ENCODE measurements around the gene ZNHIT1.
"Not testable (repeated sequence)": the region's sequence is repeated elsewhere in the genome, so short reads cannot be mapped to it uniquely, and the experiment has no call there.

The ZNHIT1 gene

DNA sequence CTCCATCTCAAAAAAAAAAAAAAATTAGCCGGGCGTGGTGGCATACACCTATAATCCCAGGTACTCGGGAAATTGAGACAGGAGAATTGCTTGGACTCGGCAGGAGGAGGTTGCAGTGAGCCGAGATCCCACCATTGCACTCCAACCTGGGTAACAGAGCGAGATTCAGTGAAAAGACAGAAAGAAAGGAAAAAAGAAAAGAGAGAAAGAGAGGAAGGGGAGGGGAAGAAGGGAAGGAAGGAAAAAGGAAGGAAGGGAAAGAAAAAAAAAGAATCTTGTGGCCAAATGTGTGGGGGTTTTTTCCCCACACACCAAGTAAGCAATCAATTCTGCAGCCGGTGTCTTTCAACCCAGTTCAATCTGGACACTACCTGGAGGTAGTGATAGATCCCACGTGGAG is 28.9 kb upstream of the ZNHIT1 start:
- no peak for DNase-seq

DNA sequence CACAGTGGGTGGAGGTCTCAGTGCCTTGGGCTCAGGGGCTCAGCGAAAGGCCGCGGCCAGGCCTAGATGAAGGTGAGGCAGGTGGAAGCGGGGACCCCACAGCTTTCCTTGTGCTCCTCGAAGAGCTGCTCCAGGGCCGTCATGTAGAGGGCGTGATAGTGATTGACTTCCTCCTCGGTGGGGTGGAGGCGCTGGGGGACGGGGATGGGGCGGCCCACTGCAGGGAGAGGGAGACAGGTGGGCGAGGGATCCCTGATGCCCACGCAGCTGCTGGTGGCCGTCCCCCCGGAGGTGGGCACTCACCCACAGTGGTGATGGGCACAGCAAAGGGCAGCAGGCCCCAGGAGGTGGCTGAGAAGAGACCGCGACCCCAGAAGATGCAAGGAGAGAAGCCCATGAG is 22.1 kb upstream of the ZNHIT1 start:
- no peak for DNase-seq

DNA sequence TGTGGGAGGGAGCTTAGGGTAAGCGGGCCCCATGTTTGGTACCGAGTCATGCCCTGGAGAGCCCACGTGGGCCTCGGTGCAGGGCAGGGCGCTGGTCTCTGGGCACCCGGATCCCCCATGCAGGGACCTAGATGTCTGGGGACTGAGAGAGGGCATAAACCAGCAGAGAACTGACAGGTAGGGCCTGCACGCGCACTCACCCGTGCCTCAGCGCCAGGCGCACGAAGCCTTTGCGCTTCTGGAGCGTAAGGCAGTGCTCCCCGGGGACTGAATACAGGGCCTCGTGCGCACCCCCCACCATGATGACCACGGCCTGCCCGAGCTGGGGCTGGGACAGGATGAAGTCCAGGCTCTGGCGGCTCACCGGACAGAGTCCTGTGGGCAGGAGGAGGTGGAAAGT is 20.0 kb upstream of the ZNHIT1 start:
- no peak for DNase-seq

DNA sequence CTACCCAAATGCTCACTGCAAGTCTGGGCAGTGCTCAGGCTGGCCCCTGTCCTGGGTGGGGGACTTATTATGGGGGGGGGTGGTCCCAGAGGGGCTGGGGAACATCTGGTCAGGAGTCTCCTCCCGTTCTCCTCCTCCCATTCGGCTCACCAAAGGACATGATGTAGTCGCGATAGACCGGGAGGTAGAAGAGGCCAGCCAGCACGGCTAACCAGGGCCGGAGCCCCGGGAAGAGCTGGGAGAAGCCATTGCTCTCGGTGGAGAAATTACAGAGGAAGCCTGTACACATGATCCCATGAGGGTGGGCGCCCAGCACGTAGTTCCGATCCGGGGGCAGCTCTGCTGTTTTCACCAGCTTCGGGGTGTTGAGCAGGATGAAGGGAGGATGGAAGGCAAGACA is 19.5 kb upstream of the ZNHIT1 start:
- no peak for DNase-seq

DNA sequence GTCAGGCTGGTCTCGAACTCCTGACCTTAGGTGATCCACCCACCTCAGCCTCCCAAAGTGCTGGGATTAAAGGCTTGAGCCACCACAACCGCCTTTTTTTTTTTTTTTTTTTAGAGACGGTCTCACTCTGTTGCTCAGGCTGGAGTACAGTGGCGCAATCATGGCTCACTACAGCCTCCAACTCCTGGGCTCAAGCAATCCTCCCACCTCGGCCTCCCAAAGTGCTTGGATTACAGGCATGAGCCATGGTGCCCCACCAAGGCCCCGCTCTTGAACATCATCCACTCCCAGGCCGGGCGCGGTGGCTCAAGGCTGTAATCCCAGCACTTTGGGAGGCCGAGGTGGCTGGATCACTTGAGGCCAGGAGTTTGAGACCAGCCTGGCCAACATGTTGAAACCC is 18.4 kb upstream of the ZNHIT1 start:
- DNase-seq: not testable (repeated sequence)

DNA sequence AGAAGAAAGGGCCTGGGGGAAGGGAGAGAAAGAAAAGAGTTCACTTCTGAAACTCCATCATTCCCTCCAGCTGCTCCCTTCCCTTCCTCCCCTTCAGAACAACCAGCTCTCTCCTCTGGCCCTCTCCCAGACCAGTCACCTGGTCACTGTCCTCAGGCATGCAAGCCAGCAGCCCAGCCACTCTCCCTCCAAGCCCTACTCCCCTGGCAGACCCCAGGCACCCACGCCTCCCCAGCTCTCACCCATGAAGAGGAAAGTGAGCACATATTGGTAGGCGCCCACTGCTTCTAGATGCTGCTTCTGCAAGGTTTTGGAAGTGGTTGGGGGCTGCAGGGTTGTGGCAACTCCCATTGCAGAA is 17.5 kb upstream of the ZNHIT1 start:
- no peak for DNase-seq

DNA sequence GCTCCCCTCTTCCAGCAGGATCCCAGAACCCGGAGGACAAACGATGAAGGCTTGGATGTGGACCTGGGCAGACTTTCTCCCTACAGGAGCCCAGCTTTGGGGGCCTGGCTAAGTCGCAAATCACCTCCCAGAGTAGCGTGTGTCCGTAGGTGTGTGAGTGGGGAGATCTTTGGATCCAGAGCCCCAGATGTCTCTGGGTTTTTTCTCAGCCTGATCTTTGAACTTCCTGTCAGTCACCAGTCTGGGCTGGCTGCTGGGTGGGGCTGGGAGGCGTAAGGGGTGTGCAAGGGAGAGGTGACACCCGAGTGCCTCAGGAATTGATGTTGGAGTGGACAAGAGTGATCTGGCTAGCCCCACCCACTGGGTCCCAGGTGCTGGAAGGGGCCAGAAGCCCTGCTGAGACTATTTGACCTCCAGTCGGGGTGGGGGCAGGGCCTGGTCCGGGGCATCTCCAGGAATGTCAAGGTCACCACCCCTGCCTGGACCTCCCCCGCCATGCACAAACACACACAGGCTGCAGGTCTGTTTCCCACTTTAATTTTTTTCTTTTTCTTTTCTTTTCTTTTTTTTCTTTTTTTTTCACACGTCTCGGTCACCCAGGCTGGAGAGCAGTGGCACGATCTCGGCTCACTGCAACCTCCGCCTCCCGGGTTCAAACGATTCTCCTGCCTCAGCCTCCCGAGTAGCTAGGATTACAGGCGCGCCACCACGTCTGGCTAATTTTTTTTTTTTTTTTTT is 16.9 kb upstream of the ZNHIT1 start, which contains the start of gene MOGAT3:
Gene MOGAT3 (minus strand): TSS at position 175 of the 738 bp plus-strand sequence. CDS start 182 bp downstream, outside the sequence.
- no peak for DNase-seq

DNA sequence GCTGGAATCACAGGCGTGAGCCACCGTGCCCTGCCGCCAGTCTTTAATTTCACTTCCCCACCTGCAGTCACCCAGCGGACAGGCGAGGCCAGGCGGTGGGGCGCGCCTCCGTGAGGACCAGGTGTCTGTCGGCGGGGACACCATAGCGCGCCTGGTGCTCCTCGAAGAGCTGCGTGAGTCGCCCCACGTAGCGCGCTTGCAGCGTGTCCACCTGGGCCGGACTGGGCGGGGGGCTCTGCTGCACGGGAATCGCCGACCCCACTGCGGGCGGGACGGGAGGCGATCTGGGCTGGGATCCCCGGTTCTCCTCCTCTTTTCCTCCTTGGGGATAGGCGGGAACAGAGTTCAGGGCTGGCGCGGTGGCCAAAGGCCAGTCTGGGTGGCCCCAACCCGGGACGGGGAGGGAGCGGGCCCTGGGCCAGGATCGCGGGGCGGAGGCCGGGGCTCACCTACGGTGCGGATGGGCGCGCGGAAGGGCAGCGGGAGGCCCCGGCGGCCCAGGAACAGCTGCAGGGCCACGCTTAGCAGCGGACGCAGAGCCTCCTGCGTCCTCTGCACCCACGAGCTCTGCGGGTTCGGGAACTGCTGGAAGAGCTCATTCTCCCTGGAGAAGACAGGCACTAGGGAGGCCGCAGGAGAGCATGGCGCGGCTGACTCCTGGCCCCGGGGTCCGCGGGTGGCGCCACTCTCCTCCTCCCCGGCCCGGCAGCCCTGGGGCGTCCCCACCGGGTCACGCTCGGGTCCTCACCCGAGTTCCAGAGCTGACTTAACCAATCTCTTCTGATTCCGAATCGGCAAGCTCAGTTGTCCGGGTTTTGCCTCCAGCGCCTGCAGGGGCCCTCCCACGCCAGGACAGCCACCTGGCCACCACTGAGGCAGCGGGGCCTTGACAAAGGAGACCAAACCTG is 16.0 kb upstream of the ZNHIT1 start:
- DNase-seq: no peak

DNA sequence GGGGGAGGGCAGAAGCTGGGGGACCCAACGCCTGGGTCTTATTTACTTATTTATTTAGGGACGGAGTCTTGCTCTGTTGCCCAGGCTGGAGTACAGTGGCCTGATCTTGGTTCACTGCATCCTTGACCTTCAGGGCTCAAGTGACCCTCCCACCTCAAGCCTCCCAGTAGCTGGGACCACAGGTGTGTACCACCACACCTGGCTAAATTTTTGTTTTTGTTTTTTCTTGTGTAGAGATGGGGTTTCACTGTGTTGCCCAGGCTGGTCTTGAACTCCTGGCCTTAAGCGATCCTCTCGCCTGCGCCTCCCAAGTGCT is 15.4 kb upstream of the ZNHIT1 start:
- no peak for DNase-seq

DNA sequence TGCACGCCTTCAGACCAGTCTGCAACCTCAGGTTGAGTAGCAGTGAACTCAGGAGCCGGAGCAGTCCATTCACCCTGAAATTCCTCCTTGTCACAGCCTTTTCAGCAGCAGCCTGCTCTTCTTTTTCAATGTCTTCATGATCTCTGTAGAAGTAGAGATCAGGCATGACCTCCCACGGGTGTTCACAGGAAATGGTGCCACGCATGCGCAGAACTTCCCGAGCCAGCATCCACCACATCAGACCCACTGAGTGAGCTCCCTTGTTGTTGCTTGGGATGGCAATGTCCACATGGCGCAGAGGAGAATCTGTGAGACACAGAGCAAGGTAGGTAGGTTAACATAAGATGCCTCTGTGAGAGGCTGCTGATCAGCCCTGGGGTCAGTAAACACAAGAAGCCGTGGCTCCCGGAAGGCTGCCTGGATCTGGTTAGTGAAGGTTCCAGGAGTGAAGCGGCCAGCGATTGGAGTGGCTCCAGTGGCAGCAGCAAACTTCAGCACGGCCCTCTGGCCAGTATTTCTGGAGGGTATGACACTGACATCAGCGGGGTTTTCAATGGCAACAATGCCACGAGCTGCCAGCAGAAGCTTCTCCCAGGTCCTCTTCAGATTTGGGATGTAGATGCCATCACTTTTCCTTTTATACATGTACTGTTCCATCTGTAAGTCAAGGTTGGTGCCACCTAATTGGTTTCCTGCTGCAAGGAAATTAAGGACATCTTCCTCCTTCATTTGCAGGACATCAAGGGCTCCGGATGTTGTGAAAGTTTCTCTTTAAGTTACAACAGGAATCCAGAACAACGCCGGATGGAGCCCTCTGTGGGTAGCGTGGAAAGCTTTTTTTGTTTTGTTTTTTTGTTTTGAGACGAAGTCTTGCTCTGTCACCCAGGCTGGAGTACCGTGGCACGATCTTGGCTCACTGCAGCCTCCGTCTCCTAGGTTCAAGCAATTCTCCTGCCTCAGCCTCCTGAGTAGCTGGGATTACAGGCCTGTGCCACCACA is 13.9 kb upstream of the ZNHIT1 start:
- DNase-seq: not testable (repeated sequence)

DNA sequence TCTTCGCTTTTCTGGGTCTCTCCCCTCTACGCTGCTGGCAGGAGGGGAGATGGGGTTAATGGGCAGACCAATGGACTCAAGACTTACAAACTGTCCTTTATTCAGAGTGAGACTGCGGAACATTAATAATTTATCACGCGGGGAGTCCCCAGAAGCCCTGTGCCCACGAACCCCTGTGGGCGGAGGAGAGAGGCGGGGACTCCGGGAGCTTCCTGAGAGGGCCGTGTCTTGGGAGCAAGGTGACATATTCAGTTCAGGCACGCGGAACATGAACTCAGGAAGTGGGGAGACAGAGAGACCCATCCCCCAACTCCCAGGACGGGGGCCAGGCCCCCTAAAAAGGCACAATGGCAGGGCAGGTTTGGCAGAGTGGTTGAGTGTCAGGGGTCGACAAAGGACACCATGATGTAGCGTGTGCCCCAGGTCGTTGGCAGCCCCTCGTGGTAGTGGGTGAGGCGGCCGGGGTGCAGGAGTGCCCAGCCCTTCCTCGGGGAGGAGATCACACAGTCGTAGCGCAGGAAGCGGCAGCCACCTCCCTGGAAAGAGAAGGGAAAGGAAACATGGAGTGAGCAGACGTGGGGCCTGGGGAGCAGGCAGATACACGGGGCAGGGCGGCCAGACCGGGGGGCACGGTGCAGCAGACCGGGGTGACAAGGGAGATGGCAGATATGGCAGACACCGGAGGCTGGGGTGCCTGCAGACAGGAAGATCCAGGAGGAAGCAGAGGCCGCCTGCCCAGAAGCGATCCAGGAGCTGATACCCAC is 11.9 kb upstream of the ZNHIT1 start:
- no peak for DNase-seq

DNA sequence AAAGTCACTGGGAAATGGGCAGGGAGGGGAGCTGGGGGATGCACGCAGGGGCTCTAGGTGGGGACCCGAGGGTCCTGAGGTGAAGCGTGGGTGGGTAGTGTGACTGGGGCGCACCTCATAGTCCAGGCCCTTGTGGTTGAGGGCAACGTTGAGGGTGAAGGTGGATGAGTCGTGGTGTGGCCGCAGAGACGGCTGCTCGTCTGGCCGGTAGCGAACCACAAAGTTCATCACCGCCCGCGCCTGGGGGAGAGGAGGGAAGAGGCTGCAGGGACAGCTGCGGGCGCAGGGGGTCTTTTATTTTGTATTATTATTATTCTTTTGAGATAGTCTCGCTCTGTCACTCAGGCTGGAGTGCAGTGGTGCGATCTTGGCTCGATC is 11.3 kb upstream of the ZNHIT1 start:
- no peak for DNase-seq

DNA sequence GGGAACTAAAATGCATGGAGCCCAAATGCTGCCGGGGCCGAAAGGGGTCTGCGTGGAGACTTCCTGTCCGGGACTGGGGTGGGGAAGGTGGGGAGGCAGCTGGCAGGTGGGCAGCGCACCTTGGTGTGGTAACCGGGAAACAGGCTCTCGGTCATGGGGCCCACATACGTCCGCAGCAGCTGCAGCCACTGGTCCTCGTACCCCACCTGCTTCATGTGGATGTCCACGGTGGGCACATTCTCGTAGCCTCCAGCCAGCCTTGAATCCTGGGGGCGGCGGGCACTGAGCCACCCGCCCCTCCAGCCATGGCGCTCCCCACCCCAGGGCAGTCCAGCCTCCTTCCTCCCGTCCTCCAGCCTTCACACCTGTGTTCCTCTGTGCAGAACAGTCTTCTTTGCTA is 10.5 kb upstream of the ZNHIT1 start:
- no peak for DNase-seq

DNA sequence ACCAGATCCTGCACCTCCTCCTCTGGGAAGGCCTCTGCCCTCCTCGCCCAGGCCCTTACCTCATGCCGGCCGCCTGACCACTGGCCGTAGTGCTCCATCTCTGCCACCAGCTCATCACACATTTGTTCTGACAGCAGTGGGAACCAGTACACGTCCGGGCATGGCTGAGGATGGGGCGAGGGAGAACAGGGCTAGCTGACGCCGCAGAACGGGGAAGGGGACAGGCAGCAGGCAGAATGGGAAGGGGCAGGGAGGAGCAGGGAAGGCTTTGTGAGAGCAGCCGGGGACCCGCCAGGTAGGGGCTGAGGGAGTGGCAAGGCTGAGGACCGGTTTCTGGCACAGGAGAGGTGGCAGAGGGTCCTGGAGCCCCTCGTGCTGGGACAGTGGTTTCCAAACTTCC is 9.2 kb upstream of the ZNHIT1 start:
- no peak for DNase-seq

DNA sequence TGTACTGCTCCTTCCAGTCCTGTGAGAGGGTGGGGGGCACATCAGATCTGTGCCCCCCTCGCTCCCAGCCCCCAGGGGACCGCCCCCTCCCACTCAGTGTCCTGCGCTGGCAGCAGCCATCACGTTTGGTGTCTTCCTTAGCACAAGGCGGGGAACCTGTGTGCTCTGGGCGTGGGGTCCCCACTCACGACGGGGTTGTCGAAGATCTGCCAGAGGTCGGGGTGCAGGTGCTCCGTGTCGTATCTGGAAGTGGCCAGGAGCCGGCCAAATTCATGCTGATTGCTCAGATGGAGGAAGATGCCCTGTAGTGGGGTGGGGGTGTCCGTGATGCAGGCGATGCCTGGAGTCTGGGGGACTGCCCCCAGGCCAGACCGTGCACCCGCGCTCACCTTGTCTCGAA is 7.8 kb upstream of the ZNHIT1 start:
- DNase-seq: no peak

DNA sequence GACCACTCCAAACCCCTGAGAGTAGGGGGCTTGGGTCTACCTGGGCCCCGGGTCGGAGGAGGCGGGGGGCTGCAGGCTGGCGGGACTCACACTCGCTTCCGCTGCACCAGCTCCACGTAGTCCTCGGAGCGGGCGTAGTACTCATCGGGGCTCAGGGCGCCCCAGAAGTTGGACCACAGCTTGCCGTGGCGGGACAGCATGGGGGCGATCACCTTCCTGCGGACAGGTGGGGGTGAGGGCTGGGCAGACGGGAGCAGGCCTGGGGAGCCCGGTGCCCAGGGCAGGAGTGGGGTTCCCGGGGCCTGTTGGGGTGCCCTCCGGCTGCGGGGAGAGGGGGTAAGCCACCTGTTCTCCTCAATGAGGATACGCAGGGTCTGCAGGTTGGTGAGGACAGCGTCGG is 6.5 kb upstream of the ZNHIT1 start:
- DNase-seq: no peak

DNA sequence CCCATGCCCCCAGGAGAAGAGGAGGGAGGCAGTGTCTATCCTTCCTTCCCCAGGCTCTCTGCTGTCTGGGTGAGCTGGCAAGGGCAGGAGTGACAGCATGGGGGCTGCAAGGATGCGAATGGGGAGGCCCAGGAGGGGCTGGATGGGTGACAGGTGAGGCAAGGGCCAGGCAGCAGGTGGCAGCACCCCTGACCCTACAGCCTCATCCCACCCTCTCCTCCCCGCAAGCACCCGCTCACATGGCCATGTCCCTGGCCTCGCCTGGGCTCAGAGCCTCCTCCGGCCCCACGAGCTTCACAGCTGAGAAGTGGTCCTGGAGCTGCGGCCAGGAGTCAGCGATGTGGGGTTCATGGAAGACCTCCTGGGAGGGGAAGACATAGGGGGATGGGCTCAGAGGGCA is 6.0 kb upstream of the ZNHIT1 start:
- no peak for DNase-seq

DNA sequence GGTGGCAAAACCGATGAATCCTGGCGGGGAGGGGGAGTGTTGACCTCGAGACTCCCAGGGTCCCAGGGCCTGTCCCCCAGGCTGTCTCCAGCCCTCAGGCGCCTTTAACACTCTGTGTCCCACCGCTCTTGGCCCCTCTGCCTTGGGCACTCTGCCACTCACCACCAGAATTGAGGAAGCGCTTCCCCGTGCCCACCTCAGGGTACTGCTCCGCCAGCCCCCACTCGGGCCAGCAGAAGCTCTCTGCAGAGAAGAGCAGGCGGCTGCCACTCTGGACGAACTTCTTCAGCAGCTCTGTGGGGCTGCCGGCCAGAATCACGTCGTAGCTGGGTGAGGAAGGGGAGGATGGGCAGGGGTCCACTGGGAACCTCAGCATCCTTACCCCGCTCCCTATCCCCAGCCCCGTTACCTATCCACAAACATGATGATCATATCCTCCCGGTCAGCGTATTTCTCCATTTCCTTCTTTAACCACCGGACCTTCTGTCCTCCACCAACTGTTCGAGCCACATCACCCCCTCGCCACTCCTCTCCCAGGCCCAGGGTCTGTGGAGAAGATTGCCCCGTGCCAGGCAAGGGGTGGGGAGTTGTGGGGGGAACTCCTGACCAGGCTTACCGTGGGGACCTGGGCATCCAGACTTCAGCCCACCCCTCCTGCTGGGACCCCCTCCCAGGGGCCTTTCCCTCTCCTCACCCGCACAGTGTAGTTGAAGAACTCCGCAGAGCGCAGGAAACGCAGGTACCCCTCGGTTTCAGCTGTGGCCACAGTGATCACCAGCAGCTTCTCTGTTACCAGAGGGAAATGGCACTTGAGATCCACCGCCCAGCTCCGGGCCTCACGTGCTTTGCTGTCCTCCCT is 1.7 kb upstream of the ZNHIT1 start:
- no peak for DNase-seq

DNA sequence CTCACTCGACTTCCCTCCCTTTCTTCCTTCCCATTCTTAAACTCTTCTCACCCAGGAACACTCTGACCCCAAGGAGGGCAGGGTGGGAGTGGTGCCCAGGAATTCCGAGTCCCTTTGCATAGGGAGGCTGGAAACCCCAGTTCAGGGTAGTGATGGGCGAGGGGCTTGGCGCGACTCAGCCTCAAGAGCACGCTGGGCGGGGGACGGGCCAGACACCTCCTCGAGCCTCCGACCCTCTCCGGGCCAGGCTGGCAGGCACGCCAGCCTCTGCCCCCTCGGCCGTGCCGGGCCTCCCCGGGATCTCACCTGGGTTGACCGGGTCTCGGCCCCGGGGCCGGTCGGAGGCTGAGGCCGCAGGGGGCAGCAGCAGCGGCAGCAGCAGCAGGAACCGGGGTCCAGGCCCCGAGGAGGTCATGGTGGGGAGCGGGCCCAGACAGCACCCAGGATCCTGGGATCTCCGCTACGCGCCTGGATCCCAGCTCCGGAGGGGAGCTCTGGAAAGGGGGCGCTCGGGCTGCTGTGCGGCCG is 1.0 kb upstream of the ZNHIT1 start:
- DNase-seq: peak; percentile 10 to 34

DNA sequence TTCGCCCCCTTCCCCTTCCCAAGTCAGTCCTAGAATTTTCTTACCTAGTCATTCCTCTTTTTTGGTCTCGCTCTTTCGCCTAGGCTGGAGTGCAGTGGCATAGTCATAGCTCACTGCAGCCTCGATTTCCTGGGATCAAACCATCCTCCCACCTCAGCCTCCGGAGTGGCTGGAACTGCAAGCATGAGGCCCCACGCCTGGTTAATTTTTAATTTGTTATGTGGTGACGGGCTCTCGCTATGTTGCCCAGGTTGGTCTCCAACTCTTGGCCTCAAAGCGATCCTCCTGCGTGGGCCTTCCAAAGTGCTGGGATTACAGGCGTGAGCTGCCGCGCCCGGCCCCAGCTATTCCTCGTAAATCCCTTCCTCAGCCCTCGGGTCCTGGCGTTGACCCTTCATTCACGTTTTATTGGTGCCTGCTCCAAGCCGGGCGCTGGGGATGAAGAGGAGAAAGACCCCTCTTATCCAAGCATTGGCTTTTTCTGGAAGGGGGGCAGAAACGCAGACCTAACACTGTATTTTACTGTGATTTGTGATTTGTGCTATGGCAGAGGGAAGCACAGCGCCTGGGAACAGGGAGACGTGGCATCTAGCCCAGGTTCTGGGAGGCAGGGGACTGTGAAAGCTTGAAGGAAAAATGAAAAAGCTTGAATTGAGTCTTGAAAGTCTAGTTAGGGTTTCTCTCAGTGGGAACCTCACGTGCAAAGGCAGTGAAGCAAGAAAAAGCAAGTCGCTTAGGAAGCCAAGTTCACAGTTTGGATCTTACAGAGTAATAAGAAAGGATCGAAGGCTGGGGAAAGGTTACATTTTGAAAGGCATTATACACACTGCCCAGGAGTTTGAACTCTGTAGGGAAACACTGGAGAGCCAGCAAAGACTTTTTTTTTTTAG is 516 bp downstream of the ZNHIT1 start:
- DNase-seq: no peak

All from Kasumi-1 (cell line).